RPMI7951 (cell line): ENCODE measurements around the gene PLD4. TPM values are rescaled to one million over a fixed set of nuclear protein-coding genes. Genes with fewer than 3 reads are reported as not detected.
"Not testable (repeated sequence)": the region's sequence is repeated elsewhere in the genome, so short reads cannot be mapped to it uniquely, and the experiment has no call there.

Experiments
- DNase-seq: peaks from one replicate; pipeline ENCODE4 v3.0.0-alpha.2; 2012; ENCODE audit warnings: low read depth
- total RNA-seq: library from RNA; depleted of rRNA; stranded (reverse); fragments of >200 nt; shearing (Covaris generic); gene quantifications from 2 replicates; pipeline ENCODE4 v1.2.3, GENCODE V29; 2014

The PLD4 gene
- total RNA-seq, 1 experiment from 2014 or later: not detected

GRCh38 chr14:104886690-104887622 lies 37.7 kb upstream of the PLD4 start:
- DNase-seq: no peak

- DNase-seq: no peak
Observed at GRCh38 chr14:104887623-104888488, 36.8 kb upstream of the PLD4 start.

- no peak for DNase-seq
Observed at GRCh38 chr14:104888489-104889374, 35.9 kb upstream of the PLD4 start.

GRCh38 chr14:104889375-104889757 lies 35.3 kb upstream of the PLD4 start:
- no peak for DNase-seq

GRCh38 chr14:104890292-104890691 lies 34.4 kb upstream of the PLD4 start:
- not testable (repeated sequence) for DNase-seq

- DNase-seq: no peak
Observed at GRCh38 chr14:104891121-104891551, 33.5 kb upstream of the PLD4 start.

- no peak for DNase-seq
Observed at GRCh38 chr14:104891664-104892530, 32.8 kb upstream of the PLD4 start.

- DNase-seq: no peak
Observed at GRCh38 chr14:104892531-104893434, 31.9 kb upstream of the PLD4 start.

- DNase-seq: no peak
Observed at GRCh38 chr14:104893435-104894207, 31.1 kb upstream of the PLD4 start.

GRCh38 chr14:104894331-104895206 lies 30.1 kb upstream of the PLD4 start:
- no peak for DNase-seq

GRCh38 chr14:104895207-104895785 lies 29.4 kb upstream of the PLD4 start:
- DNase-seq: no peak

- no peak for DNase-seq
Observed at GRCh38 chr14:104895786-104896661, 28.7 kb upstream of the PLD4 start.

- DNase-seq: no peak
Observed at GRCh38 chr14:104897330-104898194, 27.1 kb upstream of the PLD4 start.

- DNase-seq: no peak
Observed at GRCh38 chr14:104898195-104898558, 26.5 kb upstream of the PLD4 start.

GRCh38 chr14:104898870-104899510 lies 25.7 kb upstream of the PLD4 start:
- DNase-seq: no peak
